ES-I3 (cell line): ENCODE results near the gene FNDC10.
"Not testable (repeated sequence)": the region's sequence is repeated elsewhere in the genome, so short reads cannot be mapped to it uniquely, and the experiment has no call there.

ENCODE experiments used
- H3K36me3 ChIP-seq: 2 replicates; pipeline ENCODE4 v1.6.1; 2013; ENCODE audit warnings: mild to moderate bottlenecking, low read length, control low read depth, moderate library complexity; ENCODE audit not compliant: insufficient read depth
- H3K4me1 ChIP-seq: 2 replicates; pipeline ENCODE4 v1.6.1; 2013; ENCODE audit warnings: mild to moderate bottlenecking, control low read depth, low read length; ENCODE audit not compliant: insufficient read depth
- H3K9ac ChIP-seq: 2 replicates; pipeline ENCODE4 v1.6.1; 2013; ENCODE audit warnings: low read depth, mild to moderate bottlenecking, low read length, moderate library complexity
- H3K9me3 ChIP-seq: 2 replicates; pipeline ENCODE4 v1.6.1; 2013; ENCODE audit warnings: mild to moderate bottlenecking, low read length, moderate library complexity; ENCODE audit not compliant: control insufficient read depth, insufficient read depth

The FNDC10 gene

GRCh38 chr1:1561801-1562470 is 38.0 kb downstream of the FNDC10 start:
- H3K36me3 ChIP-seq: peaks cover 24% of the 10 kb centered on the region
- no peaks in the 10 kb centered on the region for H3K9me3 ChIP-seq
- H3K4me1 ChIP-seq: no peaks in the 10 kb centered on the region
- H3K9ac ChIP-seq: no peak overlapping the region

DNA sequence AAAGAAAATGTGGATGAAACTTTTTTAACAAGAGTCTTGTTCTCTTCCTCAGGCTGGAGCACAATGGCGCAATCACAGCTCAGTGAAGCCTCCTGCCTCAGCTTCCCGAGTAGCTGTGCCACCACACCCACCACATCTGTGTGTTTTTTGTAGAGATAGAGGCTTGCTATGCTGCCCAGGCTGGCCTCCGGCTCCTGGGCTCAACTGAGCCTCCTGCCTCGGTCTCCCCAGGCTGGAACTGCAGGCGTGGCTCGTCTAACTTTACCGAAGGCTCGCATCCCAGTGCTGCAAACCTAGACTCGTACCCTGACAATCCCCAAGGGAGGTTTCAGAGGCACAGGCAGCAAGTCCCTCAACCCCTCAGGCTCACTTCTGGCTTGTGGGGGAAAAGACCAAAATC is 39.8 kb downstream of the FNDC10 start:
- no peaks in the 10 kb centered on the region for H3K9me3 ChIP-seq
- H3K4me1 ChIP-seq: no peaks in the 10 kb centered on the region; the same call in 1 of the 2 replicates
- H3K9ac ChIP-seq: no peak overlapping the region
- H3K36me3 ChIP-seq: peaks cover 13% of the 10 kb centered on the region

DNA sequence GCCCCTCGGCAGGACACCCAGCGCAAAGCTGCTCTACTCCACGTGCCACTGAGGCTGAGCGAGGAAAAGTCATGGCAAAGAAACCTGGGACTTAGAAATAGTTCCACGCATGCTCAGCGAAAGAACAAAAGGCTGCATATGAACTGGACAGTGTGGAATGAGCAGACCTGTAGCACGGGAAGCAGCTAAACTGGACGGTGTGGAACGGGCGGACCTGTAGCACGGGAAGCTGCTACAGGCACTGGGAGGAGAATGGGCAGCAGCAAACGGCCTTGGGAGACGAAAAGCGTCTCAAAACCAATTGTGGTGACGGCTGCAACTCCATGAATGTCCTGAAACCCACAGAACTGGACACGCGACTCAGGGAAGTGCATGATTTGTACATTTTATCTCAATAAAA is 40.9 kb downstream of the FNDC10 start:
- Histone ChIP-seq H3K9me3 (no peaks in the 10 kb centered on the region), H3K36me3 (peaks cover 5% of the 10 kb centered on the region), H3K4me1 (no peaks in the 10 kb centered on the region; the same call in 1 of the 2 replicates), H3K9ac (no peak overlapping the region)

DNA sequence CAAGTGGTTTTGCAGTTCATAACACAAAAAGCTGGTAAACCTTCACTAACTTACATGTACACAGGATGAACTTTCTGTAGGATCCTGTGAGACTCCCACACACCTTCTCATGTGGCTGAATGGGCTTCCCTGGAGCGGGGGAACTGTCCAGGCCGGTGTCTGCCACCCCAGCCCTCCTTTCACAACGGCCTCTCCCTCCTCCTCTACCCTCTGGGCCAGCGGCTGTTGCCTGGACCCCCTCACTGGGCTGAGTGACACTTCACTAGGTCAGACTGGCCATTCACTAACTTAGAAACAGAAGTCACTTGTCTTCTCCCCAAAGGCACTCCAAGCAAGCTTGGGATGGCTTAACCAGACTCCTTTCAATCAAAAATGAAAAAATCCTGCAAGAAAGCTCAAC is 41.3 kb downstream of the FNDC10 start:
- Histone ChIP-seq H3K9me3 (no peaks in the 10 kb centered on the region), H3K36me3 (peaks cover 3% of the 10 kb centered on the region; the same call in 1 of the 2 replicates), H3K9ac (no peak overlapping the region), H3K4me1 (no peaks in the 10 kb centered on the region; the same call in 1 of the 2 replicates)

DNA sequence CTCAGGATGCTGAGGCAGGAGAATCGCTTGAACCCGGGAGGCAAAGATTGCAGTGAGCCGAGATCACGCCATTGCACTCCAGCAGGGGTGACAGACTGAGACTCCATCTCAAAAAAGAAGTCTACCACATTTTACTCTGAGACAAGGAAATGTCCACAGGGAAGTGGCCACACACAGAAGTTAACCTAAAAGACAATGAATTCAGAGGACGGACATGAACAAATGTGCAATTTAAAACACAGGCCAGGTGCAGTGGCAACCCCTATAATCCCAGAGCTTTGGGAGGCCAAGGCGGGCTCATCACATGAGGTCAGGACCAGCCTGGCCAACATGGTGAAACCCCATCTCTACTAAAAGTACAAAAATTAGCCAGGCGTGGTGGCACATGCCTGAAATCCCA is 42.2 kb downstream of the FNDC10 start:
- H3K36me3 ChIP-seq, H3K4me1 ChIP-seq, H3K9me3 ChIP-seq, H3K9ac ChIP-seq: not testable (repeated sequence)

DNA sequence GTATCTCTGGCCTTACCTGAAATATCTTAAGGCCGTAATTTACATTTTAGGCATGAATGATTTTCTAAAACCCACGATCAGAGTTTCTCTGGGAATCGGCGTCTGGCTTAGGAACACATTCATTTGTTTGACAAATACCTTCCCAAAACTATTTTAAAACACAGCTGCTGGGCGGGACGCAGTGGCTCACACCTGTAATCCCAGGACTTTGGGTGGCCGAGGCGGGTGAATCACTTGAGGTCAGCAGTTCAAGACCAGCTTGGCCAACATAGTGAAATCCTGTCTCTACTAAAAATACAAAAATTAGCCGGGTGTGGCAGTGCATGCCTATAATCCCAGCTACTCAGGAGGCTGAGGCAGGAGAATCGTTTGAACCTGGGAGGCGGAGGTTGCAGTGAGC is 43.0 kb downstream of the FNDC10 start:
- H3K4me1 ChIP-seq, H3K9ac ChIP-seq, H3K36me3 ChIP-seq, H3K9me3 ChIP-seq: not testable (repeated sequence)

DNA sequence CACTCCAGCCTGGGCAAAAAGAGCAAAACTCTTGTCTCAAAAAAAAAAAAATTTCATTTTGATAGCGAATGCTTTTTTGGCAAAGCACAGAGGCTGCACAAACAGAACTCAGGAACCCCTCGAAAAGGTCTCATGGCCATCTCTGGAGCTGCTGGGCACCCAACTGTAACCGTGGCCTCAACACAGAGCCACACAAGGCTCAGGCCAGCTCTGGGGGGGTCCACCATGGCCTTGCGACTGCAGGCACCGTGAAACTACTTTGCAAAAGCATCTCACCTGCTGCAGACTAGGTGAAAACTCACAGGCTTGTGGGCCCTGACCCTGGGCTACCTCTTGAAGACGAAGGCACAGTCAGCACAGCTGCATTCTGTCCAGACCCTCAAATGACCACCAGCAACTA is 43.4 kb downstream of the FNDC10 start:
- Histone ChIP-seq H3K9ac (no peak overlapping the region), H3K36me3 (no peaks in the 10 kb centered on the region), H3K4me1 (no peaks in the 10 kb centered on the region; the same call in 1 of the 2 replicates), H3K9me3 (no peaks in the 10 kb centered on the region)

DNA sequence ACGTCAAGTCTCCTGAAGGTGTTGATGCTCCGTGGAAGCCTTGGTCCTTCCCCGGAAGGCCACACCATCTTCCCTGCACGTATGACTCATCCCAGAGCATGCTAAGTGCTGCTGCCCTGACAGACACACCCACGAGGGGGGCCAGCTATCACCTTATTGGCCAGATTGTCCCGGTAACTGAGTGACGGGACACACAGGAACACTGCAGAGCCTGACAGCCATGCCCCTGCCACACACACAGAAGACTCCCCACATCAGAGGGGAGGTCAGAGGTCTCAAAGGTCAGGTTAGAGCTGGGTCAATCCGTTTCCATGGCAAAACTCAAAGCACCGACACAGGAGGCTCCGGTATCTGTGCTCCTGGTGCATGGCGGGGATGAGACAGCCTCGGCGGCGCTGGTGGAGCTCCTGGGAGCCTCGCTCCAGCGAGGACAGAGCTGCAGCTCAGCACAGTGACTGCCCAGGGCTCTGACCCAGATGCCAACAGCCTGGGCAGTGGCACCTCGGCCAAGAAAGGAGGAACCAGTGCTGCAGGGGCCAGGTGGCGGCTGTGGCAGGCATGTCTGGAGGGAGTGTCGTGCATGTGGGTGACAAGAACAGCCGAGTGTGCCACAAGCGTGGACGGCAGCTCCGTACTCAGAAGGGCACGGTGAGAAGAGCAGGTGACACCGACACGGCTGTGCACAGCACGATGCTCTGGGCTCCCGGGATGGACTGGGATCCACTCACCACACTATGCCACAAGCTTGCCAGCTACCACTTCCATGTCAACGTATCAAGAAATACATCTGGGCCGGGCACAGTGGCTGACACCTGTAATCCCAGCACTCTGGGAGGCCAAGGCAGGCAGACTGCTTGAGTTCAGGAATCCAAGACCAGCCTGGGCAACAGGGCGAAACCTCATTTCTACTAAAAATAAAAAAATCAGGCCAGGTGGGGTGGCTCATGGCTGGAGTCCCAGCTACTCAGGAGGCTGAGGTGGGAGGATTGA is 44.7 kb downstream of the FNDC10 start:
- H3K36me3 ChIP-seq: no peaks in the 10 kb centered on the region
- H3K9ac ChIP-seq: no peak overlapping the region
- H3K9me3 ChIP-seq: no peaks in the 10 kb centered on the region
- no peaks in the 10 kb centered on the region; the same call in 1 of the 2 replicates for H3K4me1 ChIP-seq

DNA sequence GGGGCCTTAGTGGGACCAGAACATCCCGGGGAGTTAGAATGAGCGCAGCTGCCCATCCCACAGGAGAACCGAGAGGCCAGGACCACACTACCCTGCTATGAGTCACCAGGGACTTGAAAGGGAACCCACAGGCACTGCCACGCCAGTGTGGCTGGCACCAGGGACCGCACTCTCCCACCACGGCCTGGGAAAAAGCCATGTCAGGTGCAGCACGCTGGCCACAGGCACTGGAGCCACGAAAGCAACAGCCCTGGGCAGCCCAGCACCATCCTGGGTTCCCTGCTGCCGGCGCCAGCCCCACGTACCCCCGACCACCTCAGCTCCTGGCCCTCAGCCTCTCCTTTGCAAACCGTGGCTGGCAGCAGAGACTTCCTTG is 45.4 kb downstream of the FNDC10 start:
- Histone ChIP-seq H3K36me3 (no peaks in the 10 kb centered on the region), H3K9me3 (no peaks in the 10 kb centered on the region), H3K4me1 (no peaks in the 10 kb centered on the region; the same call in 1 of the 2 replicates), H3K9ac (no peak overlapping the region)

DNA sequence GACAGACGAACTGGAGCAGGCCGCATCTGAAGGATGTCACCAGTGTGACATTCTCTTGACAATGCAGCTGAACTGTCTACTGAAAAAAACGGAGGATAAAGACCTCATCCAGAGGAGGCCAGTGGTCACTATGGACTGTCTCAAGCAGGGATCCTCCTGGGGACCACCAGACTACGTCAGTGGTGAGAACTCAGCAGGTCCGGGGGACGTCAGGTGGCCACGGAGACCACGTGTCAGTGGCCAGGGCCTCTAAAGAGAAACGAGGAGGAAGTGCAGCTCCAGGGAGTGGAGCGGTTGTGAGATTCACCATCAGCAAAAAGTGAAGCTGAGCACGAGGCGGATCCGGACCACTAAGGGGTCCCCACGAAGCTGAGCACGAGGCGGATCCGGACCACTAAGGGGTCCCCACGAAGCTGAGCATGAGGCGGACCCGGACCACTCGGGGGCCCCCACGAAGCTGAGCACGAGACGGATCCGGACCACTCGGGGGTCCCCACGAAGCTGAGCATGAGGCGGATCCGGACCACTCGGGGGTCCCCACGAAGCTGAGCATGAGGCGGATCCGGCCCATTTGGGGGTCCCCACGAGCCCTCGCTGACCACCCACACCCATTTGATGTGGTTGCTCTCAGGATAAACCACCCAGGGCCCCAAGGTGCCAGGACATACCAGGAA is 46.0 kb downstream of the FNDC10 start:
- Histone ChIP-seq H3K36me3 (no peaks in the 10 kb centered on the region), H3K9ac (no peak overlapping the region), H3K4me1 (no peaks in the 10 kb centered on the region; the same call in 1 of the 2 replicates), H3K9me3 (no peaks in the 10 kb centered on the region)

DNA sequence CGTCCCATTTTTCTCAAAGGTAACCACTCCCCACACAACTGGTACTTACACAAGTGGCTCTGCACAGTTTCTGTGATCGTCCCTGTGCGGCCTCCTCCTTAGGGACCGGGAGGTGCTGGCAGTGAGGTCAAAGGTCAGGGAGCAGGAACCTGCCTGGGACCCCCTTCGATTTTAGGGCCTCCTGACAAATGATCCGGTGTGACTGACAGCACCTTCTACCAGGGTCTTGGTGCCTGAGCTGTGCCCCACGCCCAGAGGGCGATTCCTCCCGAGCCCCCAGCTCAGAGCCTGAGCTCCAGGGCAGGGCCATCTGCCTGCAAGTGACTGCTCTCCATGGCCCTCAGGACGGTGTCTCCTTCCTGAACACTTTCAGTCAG is 47.7 kb downstream of the FNDC10 start:
- no peaks in the 10 kb centered on the region; the same call in 1 of the 2 replicates for H3K4me1 ChIP-seq
- H3K9ac ChIP-seq: no peak overlapping the region
- H3K9me3 ChIP-seq: no peaks in the 10 kb centered on the region
- no peaks in the 10 kb centered on the region for H3K36me3 ChIP-seq

- Histone ChIP-seq H3K4me1 (no peaks in the 10 kb centered on the region; the same call in 1 of the 2 replicates), H3K9ac (no peak overlapping the region), H3K9me3 (no peaks in the 10 kb centered on the region), H3K36me3 (no peaks in the 10 kb centered on the region)
Observed at GRCh38 chr1:1551524-1552262, 48.2 kb downstream of the FNDC10 start.

GRCh38 chr1:1550591-1551432 is 49.1 kb downstream of the FNDC10 start:
- Histone ChIP-seq H3K4me1 (no peaks in the 10 kb centered on the region; the same call in 1 of the 2 replicates), H3K36me3 (no peaks in the 10 kb centered on the region), H3K9me3 (no peaks in the 10 kb centered on the region), H3K9ac (no peak overlapping the region)
